GM10266 (cell line): Measurements from ENCODE around the gene TPD52L1.

Experiments used
- DNase-seq: peaks from one replicate; pipeline ENCODE4 v3.0.0; 2012; ENCODE audit errors: extremely low spot score
- TF ChIP-seq, protein P1 (sequence below): IDR thresholded peaks from 2 replicates; pipeline ENCODE4 v1.5.1; 2012; ENCODE audit warnings: mild to moderate bottlenecking, low read depth; ENCODE audit not compliant: control insufficient read depth, insufficient read depth; ENCODE audit errors: missing control alignments

The TPD52L1 gene

DNA sequence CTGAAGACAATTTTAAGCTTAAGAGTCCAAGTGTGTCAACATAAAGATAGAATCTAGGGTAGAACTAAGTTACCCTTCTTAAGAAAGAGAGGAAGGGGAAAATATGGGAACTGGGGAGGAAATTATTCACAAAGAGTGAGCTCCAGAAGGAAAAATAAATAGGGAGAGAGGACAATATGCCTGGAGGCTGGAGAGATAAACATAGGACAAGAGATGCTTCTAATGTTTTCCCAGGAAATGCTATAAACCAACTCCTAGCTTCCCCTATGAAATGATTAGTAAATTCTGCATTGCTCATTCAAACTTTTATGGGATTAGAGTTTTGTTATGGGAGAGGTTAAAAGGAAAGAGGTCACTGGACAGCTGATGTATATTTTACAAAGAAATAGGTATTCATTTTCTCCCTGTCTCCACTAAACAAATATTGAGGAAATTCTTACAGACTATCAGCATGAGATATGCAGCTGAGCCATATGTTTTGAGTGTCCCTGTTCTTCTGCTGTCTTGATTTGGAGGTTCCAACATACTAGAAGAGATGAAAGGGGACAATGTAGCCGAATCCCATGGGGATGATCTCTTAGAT lies 22.0 kb downstream of the TPD52L1 start:
- no peak for DNase-seq
- TF ChIP-seq, protein P1, sequence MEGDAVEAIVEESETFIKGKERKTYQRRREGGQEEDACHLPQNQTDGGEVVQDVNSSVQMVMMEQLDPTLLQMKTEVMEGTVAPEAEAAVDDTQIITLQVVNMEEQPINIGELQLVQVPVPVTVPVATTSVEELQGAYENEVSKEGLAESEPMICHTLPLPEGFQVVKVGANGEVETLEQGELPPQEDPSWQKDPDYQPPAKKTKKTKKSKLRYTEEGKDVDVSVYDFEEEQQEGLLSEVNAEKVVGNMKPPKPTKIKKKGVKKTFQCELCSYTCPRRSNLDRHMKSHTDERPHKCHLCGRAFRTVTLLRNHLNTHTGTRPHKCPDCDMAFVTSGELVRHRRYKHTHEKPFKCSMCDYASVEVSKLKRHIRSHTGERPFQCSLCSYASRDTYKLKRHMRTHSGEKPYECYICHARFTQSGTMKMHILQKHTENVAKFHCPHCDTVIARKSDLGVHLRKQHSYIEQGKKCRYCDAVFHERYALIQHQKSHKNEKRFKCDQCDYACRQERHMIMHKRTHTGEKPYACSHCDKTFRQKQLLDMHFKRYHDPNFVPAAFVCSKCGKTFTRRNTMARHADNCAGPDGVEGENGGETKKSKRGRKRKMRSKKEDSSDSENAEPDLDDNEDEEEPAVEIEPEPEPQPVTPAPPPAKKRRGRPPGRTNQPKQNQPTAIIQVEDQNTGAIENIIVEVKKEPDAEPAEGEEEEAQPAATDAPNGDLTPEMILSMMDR, result no peak

DNA sequence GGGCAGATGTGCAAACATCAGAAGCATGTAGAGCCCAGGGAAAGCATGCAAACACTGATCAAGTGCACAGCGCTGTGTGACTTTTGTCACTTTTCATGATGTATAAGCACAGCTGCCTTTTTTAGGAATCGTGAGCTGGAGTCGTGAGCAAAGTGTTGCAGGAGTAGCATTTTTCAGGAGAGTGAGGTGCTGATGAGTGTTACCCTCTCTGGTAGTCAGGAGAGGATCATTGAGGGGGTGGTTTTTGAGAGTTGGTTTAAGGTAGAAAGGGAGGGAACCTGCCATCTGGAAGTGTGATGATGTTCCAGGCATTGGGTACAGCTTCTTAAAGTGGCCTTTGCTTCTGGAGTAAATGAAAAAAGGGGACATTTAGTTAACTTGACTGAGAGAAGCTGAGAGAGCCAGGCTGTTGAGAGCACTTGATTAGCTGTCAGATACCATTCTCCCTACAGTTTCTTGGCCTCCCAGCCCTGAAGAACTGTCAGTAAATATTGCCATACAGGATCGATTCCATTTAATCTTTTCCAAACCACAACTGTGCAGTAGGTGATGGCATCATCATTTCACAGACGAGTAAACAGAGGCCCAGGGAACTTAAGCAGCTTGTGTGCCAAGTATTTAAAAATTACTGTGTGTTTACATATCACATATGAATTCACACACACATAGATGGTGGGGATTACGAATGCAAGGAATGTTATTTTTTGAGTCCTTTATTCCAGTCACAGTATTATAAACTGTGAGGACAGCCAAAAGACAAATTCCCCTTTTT lies 28.9 kb downstream of the TPD52L1 start:
- TF ChIP-seq, protein P1, result no peak
- no peak for DNase-seq

DNA sequence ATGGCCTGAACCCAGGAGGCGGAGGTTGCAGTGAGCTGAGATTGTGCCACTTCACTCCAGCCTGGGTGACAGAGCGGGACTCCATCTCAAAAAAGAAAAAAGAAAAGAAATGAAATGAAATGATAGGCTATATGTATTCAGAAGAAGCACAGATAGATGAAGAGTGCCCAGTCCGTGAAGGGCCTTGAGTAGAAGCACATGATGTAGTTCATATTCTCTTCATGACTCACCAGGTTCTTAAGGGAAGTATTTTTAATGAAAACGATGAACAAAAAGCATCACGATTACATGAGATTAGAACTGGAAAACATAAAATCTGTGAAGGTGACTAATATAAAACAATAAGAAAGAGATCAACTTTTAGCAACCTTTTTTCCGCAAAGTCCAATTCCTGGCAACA lies 29.8 kb downstream of the TPD52L1 start:
- TF ChIP-seq, protein P1, result no peak
- DNase-seq, result no peak

DNA sequence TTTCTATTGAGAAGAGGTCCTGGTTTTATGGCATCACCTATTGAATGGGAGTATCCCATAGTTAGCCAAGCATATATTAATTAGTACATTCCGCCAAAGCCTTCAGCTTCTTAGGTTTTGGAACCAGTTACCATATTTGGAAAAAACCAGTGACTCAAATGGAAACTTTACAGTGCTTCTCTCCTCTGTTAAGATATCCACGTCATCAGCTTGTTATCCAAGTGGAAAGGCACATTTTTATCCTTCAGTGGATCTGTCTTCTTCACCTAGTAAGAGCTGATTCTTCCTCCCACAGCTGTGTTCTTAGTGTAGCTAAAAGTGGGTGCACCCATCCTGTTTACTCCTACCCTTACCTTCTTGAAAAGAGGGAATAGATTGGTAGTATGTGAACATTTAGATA lies 34.5 kb downstream of the TPD52L1 start:
- DNase-seq, result no peak
- TF ChIP-seq, protein P1, result no peak

DNA sequence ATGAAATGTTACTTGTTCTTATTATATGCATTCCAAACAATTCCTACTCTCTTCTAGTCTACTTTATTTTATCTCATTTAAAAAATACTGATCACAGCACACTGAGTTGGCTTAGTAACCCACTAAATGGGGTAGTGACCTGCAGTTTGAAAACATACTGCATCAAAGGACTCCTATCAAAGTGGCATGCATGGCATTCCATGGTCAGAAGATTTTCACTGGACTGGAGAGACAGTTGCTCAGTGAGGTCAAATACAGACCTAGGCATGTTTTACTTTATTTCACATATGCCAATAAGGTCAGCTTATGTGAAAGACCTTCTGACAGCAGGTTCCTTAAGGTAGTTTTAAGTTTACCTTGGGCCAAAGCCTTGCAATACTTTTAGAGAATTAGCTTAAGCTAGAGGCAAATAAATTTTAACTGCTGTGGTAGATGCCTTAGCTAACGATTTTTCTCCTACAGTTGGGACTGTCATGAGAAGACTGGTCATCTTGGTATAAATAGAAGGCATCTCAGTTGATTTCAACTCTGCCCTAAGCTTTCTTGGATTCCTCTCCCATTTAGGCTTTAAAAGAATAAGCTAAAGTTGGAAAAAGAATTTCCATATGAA lies 35.1 kb downstream of the TPD52L1 start:
- TF ChIP-seq, protein P1, result no peak

DNA sequence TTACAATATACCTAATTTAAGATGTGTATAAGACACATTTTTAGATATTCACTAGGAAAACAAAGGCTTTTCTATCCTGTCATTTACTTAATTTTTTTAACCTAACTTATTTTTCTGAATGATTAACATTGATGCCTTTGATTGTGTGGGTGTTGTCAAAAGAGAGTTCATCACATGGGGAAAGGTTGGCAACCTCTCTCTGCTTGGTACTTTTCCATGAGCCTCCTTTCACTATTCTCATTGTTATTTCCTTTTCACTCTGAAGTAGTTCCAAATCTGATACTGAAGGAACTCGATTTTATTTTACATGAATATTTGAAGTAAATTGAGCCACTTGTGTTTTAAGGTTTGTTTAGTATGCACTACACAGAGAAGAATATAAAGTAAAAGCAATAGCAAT lies 35.9 kb downstream of the TPD52L1 start:
- DNase-seq, result no peak
- TF ChIP-seq, protein P1, result no peak

More for the DNA sequence above, 35.1 kb downstream of the TPD52L1 start:
- no peak for DNase-seq

DNA sequence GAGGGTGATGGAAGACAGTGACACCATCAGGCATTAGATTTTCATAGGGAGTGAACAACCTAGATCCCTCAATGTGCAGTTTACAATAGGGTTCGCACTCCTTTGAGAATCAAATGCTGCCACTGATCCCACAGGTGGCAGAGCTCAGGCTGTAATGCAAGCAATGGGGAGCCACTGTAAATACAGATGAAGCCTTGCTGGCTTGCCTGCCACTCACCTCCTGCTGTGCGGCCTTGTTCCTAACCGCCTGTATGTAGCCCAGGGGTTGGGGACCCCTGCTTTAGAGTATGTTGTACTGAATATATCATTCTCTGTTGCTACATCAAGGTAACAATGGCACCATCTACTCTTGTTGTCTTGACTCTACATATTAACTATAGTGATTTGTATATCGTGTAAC lies 37.1 kb downstream of the TPD52L1 start:
- DNase-seq, result no peak
- TF ChIP-seq, protein P1, result no peak
